Measurements from ENCODE around the gene TNFAIP8.

TNFAIP8 gene

GRCh38 chr5:119333421-119333851, 22.4 kb upstream of the TNFAIP8 start:
- no CpG with 5 or more reads among the region's 5 CpGs for WGBS (ENCODE audit: extremely low coverage, insufficient coverage, low lambda C conversion rate)
- Histone ChIP-seq H3K56ac (ENCODE audit: low read length) (no peak overlapping the region), H3K4me1 (ENCODE audit: control insufficient read depth, low read depth, low read length) (peaks cover 2% of the 10 kb centered on the region), H3K23ac (ENCODE audit: low read length) (no peak overlapping the region), H3K27ac (ENCODE audit: low read depth, low read length) (no peak overlapping the region), H3K9ac (ENCODE audit: low read length) (no peak overlapping the region), H3K79me2 (ENCODE audit: control insufficient read depth, insufficient read depth, low read length) (no peaks in the 10 kb centered on the region), H3K4ac (ENCODE audit: low read depth, low read length) (no peak overlapping the region), H3K36me3 (ENCODE audit: control insufficient read depth, insufficient read depth, low read length) (no peaks in the 10 kb centered on the region), H3K4me2 (ENCODE audit: low read length) (no peak overlapping the region), H3K4me3 (ENCODE audit: low read length) (no peak overlapping the region), H4K5ac (ENCODE audit: low read length) (no peak overlapping the region), H2BK120ac (ENCODE audit: low read depth, low read length) (no peak overlapping the region), H3K27me3 (ENCODE audit: insufficient read depth, low read length, poor library complexity) (no peaks in the 10 kb centered on the region), H3K18ac (ENCODE audit: low read length) (no peak overlapping the region), H2BK15ac (replicated peaks; ENCODE audit: low read depth) (no peak overlapping the region), H3K79me1 (ENCODE audit: low read length) (no peaks in the 10 kb centered on the region), H2AK5ac (ENCODE audit: low read length) (no peak overlapping the region), H2BK5ac (ENCODE audit: low read length) (no peak overlapping the region), H4K8ac (ENCODE audit: low read depth, low read length) (no peak overlapping the region)
- no peak for DNase-seq

DNA sequence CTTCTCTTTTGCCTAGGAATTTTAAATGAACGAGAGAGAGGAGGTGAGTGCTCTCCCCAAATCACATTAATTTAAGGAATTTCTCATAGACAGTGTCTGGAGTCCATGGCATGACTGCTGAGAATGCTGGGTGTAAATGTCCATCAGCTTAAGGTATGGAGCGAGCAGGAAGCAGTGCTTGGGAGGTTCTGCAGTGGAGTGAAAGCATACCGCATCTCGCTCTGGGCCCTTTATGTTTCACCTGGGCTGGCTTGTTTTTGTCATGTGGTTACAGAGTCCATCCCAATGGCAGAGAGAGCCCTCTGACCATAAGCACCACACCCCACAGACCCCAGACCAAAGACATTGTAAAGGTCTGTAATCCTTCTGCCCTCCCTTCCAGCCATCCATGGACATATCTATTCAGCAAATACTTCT, 20.6 kb upstream of the TNFAIP8 start:
- H3K4ac ChIP-seq (ENCODE audit: low read depth, low read length), result no peak overlapping the region
- H2BK15ac ChIP-seq (replicated peaks; ENCODE audit: low read depth), result no peak overlapping the region
- no peak overlapping the region for H2AK5ac ChIP-seq (ENCODE audit: low read length)
- no peak overlapping the region for H3K23ac ChIP-seq (ENCODE audit: low read length)
- H3K4me1 ChIP-seq (ENCODE audit: control insufficient read depth, low read depth, low read length), result peaks cover 2% of the 10 kb centered on the region
- no peak overlapping the region for H3K18ac ChIP-seq (ENCODE audit: low read length)
- H3K79me2 ChIP-seq (ENCODE audit: control insufficient read depth, insufficient read depth, low read length), result no peaks in the 10 kb centered on the region
- H3K4me3 ChIP-seq (ENCODE audit: low read length), result no peak overlapping the region
- no peak overlapping the region for H2BK120ac ChIP-seq (ENCODE audit: low read depth, low read length)
- no peak overlapping the region for H4K5ac ChIP-seq (ENCODE audit: low read length)
- no peak overlapping the region for H3K27ac ChIP-seq (ENCODE audit: low read depth, low read length)
- peak overlapping the region; percentile 17 for H3K56ac ChIP-seq (ENCODE audit: low read length)
- H3K4me2 ChIP-seq (ENCODE audit: low read length), result no peak overlapping the region
- H3K9ac ChIP-seq (ENCODE audit: low read length), result no peak overlapping the region
- H3K27me3 ChIP-seq (ENCODE audit: insufficient read depth, low read length, poor library complexity), result no peaks in the 10 kb centered on the region
- no peak overlapping the region for H4K8ac ChIP-seq (ENCODE audit: low read depth, low read length)
- no peaks in the 10 kb centered on the region for H3K36me3 ChIP-seq (ENCODE audit: control insufficient read depth, insufficient read depth, low read length)
- no peak overlapping the region for H2BK5ac ChIP-seq (ENCODE audit: low read length)
- no peaks in the 10 kb centered on the region for H3K79me1 ChIP-seq (ENCODE audit: low read length)
- DNase-seq, result no peak
- WGBS (ENCODE audit: extremely low coverage, insufficient coverage, low lambda C conversion rate), result no CpG with 5 or more reads among the region's 4 CpGs

DNA sequence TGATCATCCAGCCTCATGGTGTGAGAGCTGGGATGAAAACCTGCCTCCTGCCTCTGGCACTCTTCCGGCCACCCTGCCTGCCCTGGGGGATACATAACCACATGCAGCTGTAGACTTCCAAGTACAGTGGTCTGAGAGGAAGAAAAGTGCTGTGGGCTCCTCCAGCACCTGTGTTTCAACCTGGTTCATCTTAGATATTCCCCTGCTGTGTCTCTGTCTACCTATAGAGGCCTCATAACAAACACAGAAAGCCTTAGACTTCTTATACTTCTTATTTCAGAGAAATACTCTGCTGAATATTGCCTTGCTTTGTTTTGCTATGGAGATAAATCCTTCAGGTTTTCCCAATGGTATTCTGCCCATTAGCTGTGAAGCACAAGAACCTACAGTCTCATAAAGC, 19.6 kb upstream of the TNFAIP8 start:
- Histone ChIP-seq H3K4ac (ENCODE audit: low read depth, low read length) (no peak overlapping the region), H3K56ac (ENCODE audit: low read length) (no peak overlapping the region), H2AK5ac (ENCODE audit: low read length) (no peak overlapping the region), H3K27me3 (ENCODE audit: insufficient read depth, low read length, poor library complexity) (no peaks in the 10 kb centered on the region), H3K27ac (ENCODE audit: low read depth, low read length) (no peak overlapping the region), H3K79me1 (ENCODE audit: low read length) (no peaks in the 10 kb centered on the region), H4K8ac (ENCODE audit: low read depth, low read length) (no peak overlapping the region), H3K18ac (ENCODE audit: low read length) (no peak overlapping the region), H3K4me2 (ENCODE audit: low read length) (no peak overlapping the region), H3K23ac (ENCODE audit: low read length) (no peak overlapping the region), H2BK5ac (ENCODE audit: low read length) (no peak overlapping the region), H4K5ac (ENCODE audit: low read length) (no peak overlapping the region), H3K4me3 (ENCODE audit: low read length) (no peak overlapping the region), H2BK120ac (ENCODE audit: low read depth, low read length) (no peak overlapping the region), H3K4me1 (ENCODE audit: control insufficient read depth, low read depth, low read length) (no peaks in the 10 kb centered on the region), H3K9ac (ENCODE audit: low read length) (no peak overlapping the region), H2BK15ac (replicated peaks; ENCODE audit: low read depth) (no peak overlapping the region), H3K79me2 (ENCODE audit: control insufficient read depth, insufficient read depth, low read length) (no peaks in the 10 kb centered on the region), H3K36me3 (ENCODE audit: control insufficient read depth, insufficient read depth, low read length) (no peaks in the 10 kb centered on the region)
- no peak for DNase-seq
- WGBS (ENCODE audit: extremely low coverage, insufficient coverage, low lambda C conversion rate), result no CpG with 5 or more reads among the region's 1 CpG

GRCh38 chr5:119336845-119337580, 18.8 kb upstream of the TNFAIP8 start:
- H3K79me2 ChIP-seq (ENCODE audit: control insufficient read depth, insufficient read depth, low read length), result no peaks in the 10 kb centered on the region
- H3K4me2 ChIP-seq (ENCODE audit: low read length), result no peak overlapping the region
- H4K8ac ChIP-seq (ENCODE audit: low read depth, low read length), result no peak overlapping the region
- no peak overlapping the region for H4K5ac ChIP-seq (ENCODE audit: low read length)
- H2BK5ac ChIP-seq (ENCODE audit: low read length), result no peak overlapping the region
- no peaks in the 10 kb centered on the region for H3K36me3 ChIP-seq (ENCODE audit: control insufficient read depth, insufficient read depth, low read length)
- no peak overlapping the region for H2BK120ac ChIP-seq (ENCODE audit: low read depth, low read length)
- no peak overlapping the region for H3K4me3 ChIP-seq (ENCODE audit: low read length)
- no peaks in the 10 kb centered on the region for H3K79me1 ChIP-seq (ENCODE audit: low read length)
- H3K4ac ChIP-seq (ENCODE audit: low read depth, low read length), result no peak overlapping the region
- H3K9ac ChIP-seq (ENCODE audit: low read length), result no peak overlapping the region
- no peak overlapping the region for H2AK5ac ChIP-seq (ENCODE audit: low read length)
- no peak overlapping the region for H3K23ac ChIP-seq (ENCODE audit: low read length)
- H3K27me3 ChIP-seq (ENCODE audit: insufficient read depth, low read length, poor library complexity), result no peaks in the 10 kb centered on the region
- H3K27ac ChIP-seq (ENCODE audit: low read depth, low read length), result no peak overlapping the region
- WGBS (ENCODE audit: extremely low coverage, insufficient coverage, low lambda C conversion rate), result no CpG with 5 or more reads among the region's 3 CpGs
- H3K18ac ChIP-seq (ENCODE audit: low read length), result no peak overlapping the region
- no peaks in the 10 kb centered on the region for H3K4me1 ChIP-seq (ENCODE audit: control insufficient read depth, low read depth, low read length)
- no peak overlapping the region for H2BK15ac ChIP-seq (replicated peaks; ENCODE audit: low read depth)
- DNase-seq, result no peak
- H3K56ac ChIP-seq (ENCODE audit: low read length), result no peak overlapping the region

DNA sequence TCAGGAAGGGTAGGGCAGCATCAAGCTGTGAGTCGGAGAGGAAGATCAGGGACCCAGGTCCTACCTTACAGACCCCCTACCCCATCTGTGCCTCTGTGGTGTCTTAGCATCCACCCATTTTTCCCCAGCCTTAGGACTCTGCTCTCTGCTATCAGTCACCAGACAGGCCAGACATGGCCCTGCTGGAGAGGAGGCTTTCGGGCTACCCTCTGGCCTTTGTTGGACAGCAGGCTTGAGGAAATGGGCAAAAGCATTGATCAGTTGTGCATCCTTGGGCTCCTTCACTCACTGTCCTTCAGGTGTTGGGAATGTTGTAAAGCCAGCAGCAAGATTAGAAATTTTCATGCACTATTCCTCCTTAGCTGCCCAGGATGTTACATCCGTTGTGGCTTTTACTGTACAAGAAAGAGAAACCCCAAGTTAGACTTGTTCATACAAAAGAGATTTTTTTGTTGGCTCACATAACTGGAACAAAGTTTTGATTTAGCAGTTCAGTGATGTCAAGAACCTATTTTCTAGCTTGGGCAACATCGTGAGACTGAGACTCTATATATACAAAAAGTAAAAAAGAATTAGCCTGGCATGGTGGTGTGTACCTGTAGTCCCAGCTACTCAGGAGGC, 17.4 kb upstream of the TNFAIP8 start:
- no peak overlapping the region for H3K18ac ChIP-seq (ENCODE audit: low read length)
- H3K4ac ChIP-seq (ENCODE audit: low read depth, low read length), result no peak overlapping the region
- no peak overlapping the region for H2AK5ac ChIP-seq (ENCODE audit: low read length)
- H3K79me2 ChIP-seq (ENCODE audit: control insufficient read depth, insufficient read depth, low read length), result no peaks in the 10 kb centered on the region
- no peak overlapping the region for H3K9ac ChIP-seq (ENCODE audit: low read length)
- H3K27ac ChIP-seq (ENCODE audit: low read depth, low read length), result no peak overlapping the region
- H2BK5ac ChIP-seq (ENCODE audit: low read length), result no peak overlapping the region
- no peaks in the 10 kb centered on the region for H3K79me1 ChIP-seq (ENCODE audit: low read length)
- no peaks in the 10 kb centered on the region for H3K27me3 ChIP-seq (ENCODE audit: insufficient read depth, low read length, poor library complexity)
- no peaks in the 10 kb centered on the region for H3K36me3 ChIP-seq (ENCODE audit: control insufficient read depth, insufficient read depth, low read length)
- no peak for DNase-seq
- no CpG with 5 or more reads among the region's 4 CpGs for WGBS (ENCODE audit: extremely low coverage, insufficient coverage, low lambda C conversion rate)
- no peak overlapping the region for H2BK120ac ChIP-seq (ENCODE audit: low read depth, low read length)
- no peak overlapping the region for H4K5ac ChIP-seq (ENCODE audit: low read length)
- no peaks in the 10 kb centered on the region for H3K4me1 ChIP-seq (ENCODE audit: control insufficient read depth, low read depth, low read length)
- no peak overlapping the region for H4K8ac ChIP-seq (ENCODE audit: low read depth, low read length)
- H3K4me3 ChIP-seq (ENCODE audit: low read length), result no peak overlapping the region
- no peak overlapping the region for H3K4me2 ChIP-seq (ENCODE audit: low read length)
- no peak overlapping the region for H3K23ac ChIP-seq (ENCODE audit: low read length)
- no peak overlapping the region for H2BK15ac ChIP-seq (replicated peaks; ENCODE audit: low read depth)
- no peak overlapping the region for H3K56ac ChIP-seq (ENCODE audit: low read length)

Data from mesendoderm (in vitro differentiated cells).